Measurements from ENCODE around the gene ZNF394.

DNA sequence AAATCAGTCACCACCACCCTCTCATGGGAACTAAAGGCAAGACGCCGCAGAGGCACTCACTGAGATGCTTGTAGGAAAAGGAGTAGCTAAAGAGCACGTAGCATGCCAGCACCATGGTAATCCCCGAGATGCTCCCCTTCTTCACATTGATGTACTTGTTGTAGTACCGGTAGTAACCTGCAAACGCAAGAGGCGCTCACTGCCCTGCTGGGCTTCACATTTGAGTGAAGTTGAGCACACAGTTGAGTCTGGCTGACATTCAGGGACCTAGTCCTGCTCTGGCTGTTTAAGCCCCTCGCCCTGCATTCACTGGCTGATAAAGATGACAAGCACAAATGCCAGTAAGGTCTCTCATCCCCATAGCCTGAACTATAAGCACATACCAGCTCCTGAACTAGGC lies 41.0 kb downstream of the ZNF394 start:
- TF ChIP-seq POLR2A (IDR thresholded peaks at IDR 0.05), result no peak
- TF ChIP-seq, protein P1, sequence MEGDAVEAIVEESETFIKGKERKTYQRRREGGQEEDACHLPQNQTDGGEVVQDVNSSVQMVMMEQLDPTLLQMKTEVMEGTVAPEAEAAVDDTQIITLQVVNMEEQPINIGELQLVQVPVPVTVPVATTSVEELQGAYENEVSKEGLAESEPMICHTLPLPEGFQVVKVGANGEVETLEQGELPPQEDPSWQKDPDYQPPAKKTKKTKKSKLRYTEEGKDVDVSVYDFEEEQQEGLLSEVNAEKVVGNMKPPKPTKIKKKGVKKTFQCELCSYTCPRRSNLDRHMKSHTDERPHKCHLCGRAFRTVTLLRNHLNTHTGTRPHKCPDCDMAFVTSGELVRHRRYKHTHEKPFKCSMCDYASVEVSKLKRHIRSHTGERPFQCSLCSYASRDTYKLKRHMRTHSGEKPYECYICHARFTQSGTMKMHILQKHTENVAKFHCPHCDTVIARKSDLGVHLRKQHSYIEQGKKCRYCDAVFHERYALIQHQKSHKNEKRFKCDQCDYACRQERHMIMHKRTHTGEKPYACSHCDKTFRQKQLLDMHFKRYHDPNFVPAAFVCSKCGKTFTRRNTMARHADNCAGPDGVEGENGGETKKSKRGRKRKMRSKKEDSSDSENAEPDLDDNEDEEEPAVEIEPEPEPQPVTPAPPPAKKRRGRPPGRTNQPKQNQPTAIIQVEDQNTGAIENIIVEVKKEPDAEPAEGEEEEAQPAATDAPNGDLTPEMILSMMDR (IDR thresholded peaks at IDR 0.05), result no peak

All from upper lobe of left lung (tissue), 4 donors.